Breast epithelium (tissue), 3 donors: ENCODE measurements around the gene RPH3AL.

Experiments used
- POLR2A ChIP-seq: fragments of 450-650 bp; IDR thresholded peaks from one replicate; pipeline ENCODE4 v1.6.1; 2016; ENCODE audit warnings: antibody characterized with exemption, mild to moderate bottlenecking, moderate library complexity
- POLR2AphosphoS5 ChIP-seq, 3 donors: sonication (generic); formaldehyde crosslinking; IDR thresholded peaks; one replicate each; pipeline ENCODE4 v1.6.1; 2017; ENCODE audit warnings: antibody characterized with exemption in 3 of 3
- TF ChIP-seq, protein P1 (sequence below), 3 donors: fragments of 450-650 bp; IDR thresholded peaks; one replicate each; pipeline ENCODE4 v1.5.1; 2016 to 2017; ENCODE audit warnings: antibody characterized with exemption in 3 of 3, mild to moderate bottlenecking in 3 of 3, moderate library complexity in 3 of 3

- TF ChIP-seq, protein P1, sequence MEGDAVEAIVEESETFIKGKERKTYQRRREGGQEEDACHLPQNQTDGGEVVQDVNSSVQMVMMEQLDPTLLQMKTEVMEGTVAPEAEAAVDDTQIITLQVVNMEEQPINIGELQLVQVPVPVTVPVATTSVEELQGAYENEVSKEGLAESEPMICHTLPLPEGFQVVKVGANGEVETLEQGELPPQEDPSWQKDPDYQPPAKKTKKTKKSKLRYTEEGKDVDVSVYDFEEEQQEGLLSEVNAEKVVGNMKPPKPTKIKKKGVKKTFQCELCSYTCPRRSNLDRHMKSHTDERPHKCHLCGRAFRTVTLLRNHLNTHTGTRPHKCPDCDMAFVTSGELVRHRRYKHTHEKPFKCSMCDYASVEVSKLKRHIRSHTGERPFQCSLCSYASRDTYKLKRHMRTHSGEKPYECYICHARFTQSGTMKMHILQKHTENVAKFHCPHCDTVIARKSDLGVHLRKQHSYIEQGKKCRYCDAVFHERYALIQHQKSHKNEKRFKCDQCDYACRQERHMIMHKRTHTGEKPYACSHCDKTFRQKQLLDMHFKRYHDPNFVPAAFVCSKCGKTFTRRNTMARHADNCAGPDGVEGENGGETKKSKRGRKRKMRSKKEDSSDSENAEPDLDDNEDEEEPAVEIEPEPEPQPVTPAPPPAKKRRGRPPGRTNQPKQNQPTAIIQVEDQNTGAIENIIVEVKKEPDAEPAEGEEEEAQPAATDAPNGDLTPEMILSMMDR (IDR thresholded peaks at IDR 0.05), result no peak
- TF ChIP-seq POLR2A, result no peak
- no peak for TF ChIP-seq POLR2AphosphoS5 (IDR thresholded peaks at IDR 0.05)
Observed at GRCh38 chr17:337453-337852, 15.2 kb downstream of the RPH3AL start.
